Keratinocyte (primary cell): Measurements from ENCODE around the gene RAC2. TPM values are rescaled to one million over a fixed set of nuclear protein-coding genes. Genes with fewer than 3 reads are reported as not detected.

ENCODE experiments used
- DNase-seq: peaks from one replicate; pipeline ENCODE4 v3.0.0-alpha.2; 2011; ENCODE audit warnings: low read depth, missing footprints, low spot score
- FAIRE-seq: peaks from 2 replicates; lab custom pipeline; 2011; peaks lifted over from hg19 to GRCh38; lab: Jason Lieb, UNC
- H2AFZ ChIP-seq: 2 replicates; pipeline ENCODE4 v1.6.0; 2012; ENCODE audit warnings: low read length, control low read depth, inconsistent platforms; ENCODE audit not compliant: control insufficient read depth
- H3K27ac ChIP-seq: 2 replicates; pipeline ENCODE4 v1.5.1; 2011; ENCODE audit warnings: low read length; ENCODE audit not compliant: control insufficient read depth, insufficient read depth
- H3K27me3 ChIP-seq: 3 replicates; pipeline ENCODE4 v1.6.0; 2011; ENCODE audit warnings: low read length; ENCODE audit not compliant: control insufficient read depth, insufficient read depth; ENCODE audit errors: extremely low read depth
- H3K36me3 ChIP-seq, 2 experiments: 2 replicates in 1 of 2; 3 replicates in 1 of 2; pipeline ENCODE4 v1.5.1; 2011; ENCODE audit warnings: low read length in 2 of 2, mild to moderate bottlenecking in 1 of 2; ENCODE audit not compliant: control insufficient read depth in 2 of 2, insufficient read depth in 2 of 2; ENCODE audit errors: extremely low read depth in 1 of 2
- H3K4me1 ChIP-seq: 3 replicates; pipeline ENCODE4 v1.5.1; 2011; ENCODE audit warnings: low read length; ENCODE audit not compliant: control insufficient read depth, insufficient read depth; ENCODE audit errors: extremely low read depth
- H3K4me2 ChIP-seq: 3 replicates; pipeline ENCODE4 v1.6.0; 2011; ENCODE audit warnings: low read depth, low read length; ENCODE audit not compliant: control insufficient read depth, insufficient read depth; ENCODE audit errors: extremely low read depth
- H3K4me3 ChIP-seq, 3 experiments: fragments of 200-600 bp in 1 of 3; sonication (generic) in 1 of 3; 2 replicates in 2 of 3; 3 replicates in 1 of 3; pipeline ENCODE4 v1.5.1; 2011 to 2016; ENCODE audit warnings: low read length in 3 of 3, mild to moderate bottlenecking in 3 of 3, control low read depth in 2 of 3, inconsistent platforms in 1 of 3, low read depth in 1 of 3, mixed read lengths in 1 of 3, mixed run types in 1 of 3, moderate library complexity in 1 of 3; ENCODE audit not compliant: control insufficient read depth in 2 of 3, insufficient read depth in 2 of 3; ENCODE audit errors: extremely low read depth in 1 of 3
- H3K79me2 ChIP-seq: 2 replicates; pipeline ENCODE4 v1.6.0; 2012; ENCODE audit warnings: low read length; ENCODE audit not compliant: control insufficient read depth, insufficient read depth
- H3K9ac ChIP-seq: 3 replicates; pipeline ENCODE4 v1.6.0; 2011; ENCODE audit warnings: low read length; ENCODE audit not compliant: control insufficient read depth, insufficient read depth; ENCODE audit errors: extremely low read depth
- H3K9me1 ChIP-seq: 3 replicates; pipeline ENCODE4 v1.6.0; 2011; ENCODE audit warnings: low read length; ENCODE audit not compliant: control insufficient read depth, insufficient read depth; ENCODE audit errors: extremely low read depth
- H3K9me3 ChIP-seq: 2 replicates; pipeline ENCODE4 v1.5.1; 2012; ENCODE audit warnings: low read depth, low read length; ENCODE audit not compliant: control insufficient read depth
- H4K20me1 ChIP-seq: 3 replicates; pipeline ENCODE4 v1.6.0; 2011; ENCODE audit warnings: low read length; ENCODE audit not compliant: control insufficient read depth, insufficient read depth; ENCODE audit errors: extremely low read depth
- EZH2 ChIP-seq: IDR thresholded peaks from one replicate; pipeline ENCODE4 v1.6.1; 2012; ENCODE audit warnings: inconsistent platforms, mild to moderate bottlenecking, low read length, moderate library complexity
- dilution Hi-C: fragments of 300-500 bp; cut with MboI; formaldehyde crosslinking; loops from one replicate; pipeline ENCODE4 v1.7.0; 2020; ENCODE audit warnings: low sequenced_read_pairs; ENCODE audit not compliant: extremely low pct_ligation_motif_present
- polyA plus RNA-seq, 5 experiments: library from polyadenylated mRNA; depleted of rRNA in 3 of 5; stranded (reverse) in 3 of 5; stranded (forward) in 1 of 5; unstranded in 1 of 5; fragments of >200 nt; gene quantifications; 1 replicate in 1 of 5; 2 replicates in 3 of 5; 3 replicates in 1 of 5; pipeline versions ENCODE4 v1.2.1 to v1.2.3, GENCODE V29; 2011 to 2012; ENCODE audit warnings: missing spikeins in 2 of 5, low read depth in 1 of 5, low replicate concordance in 1 of 5
- TF ChIP-seq, protein P1 (sequence below), 3 experiments: IDR thresholded peaks in 1 of 3; conservative IDR thresholded peaks in 1 of 3; optimal IDR thresholded peaks in 1 of 3; 2 replicates in 2 of 3; 3 replicates in 1 of 3; pipeline versions ENCODE3 to v1.5.1; 2011; ENCODE audit warnings: low read length in 3 of 3, mild to moderate bottlenecking in 3 of 3, moderate library complexity in 2 of 3, control low read depth in 1 of 3, inconsistent platforms in 1 of 3; ENCODE audit not compliant: insufficient read depth in 2 of 3; ENCODE audit errors: extremely low read depth in 1 of 3

The RAC2 gene
- polyA plus RNA-seq, 1 donor (not counting 4 experiments of a cell fraction or from before 2014, with no cell fraction given): 78.6 TPM

DNA sequence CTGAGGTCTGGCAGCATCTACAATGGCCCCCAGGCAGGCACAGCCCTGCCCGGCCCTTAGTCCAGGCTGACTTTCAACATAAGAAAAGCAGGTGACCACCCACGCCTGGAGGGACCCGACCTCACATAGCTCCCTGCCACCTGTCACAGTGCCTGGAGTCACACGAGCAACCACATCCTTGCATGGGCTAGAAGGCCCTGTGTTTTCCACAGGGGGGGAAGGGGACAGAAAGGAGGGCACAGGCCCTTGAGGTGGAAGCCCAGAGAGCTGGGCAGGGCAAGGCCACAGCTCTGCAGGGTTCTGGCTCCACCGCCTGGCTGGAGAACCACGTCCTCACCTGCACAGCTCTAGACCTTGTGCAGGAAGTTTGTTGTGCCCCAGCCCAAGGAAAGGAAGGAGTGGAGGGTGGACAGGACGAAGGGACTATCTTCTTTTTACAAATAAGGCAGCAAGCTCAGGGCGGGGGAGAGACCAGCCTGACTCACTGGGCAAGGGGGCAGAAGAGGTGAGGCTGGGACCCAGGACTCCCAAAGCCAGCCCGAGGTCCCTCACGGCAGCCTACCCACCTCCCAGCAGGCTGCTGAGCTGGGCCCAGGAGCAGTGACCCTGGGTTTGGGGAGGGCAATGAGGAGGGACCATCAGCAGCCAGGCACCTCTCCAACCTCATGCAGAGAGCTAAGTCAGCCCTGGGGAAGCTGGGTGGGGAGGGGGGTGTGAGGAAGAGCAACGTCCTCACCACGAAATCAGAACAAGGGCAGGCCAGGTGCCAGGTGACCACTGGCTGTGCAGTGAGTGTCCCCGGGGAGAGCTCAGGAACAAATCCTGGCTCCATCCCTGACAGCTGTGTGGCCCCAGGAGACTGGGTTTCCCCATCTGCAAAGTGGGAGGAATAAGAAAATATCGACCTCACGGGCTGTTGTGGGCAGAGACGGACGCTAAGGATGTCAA, 60.4 kb downstream of the RAC2 start:
- H3K36me3 ChIP-seq: peaks cover 14 to 21% of the 10 kb centered on the region in 2 experiments
- H2AFZ ChIP-seq: no peak overlapping the region
- DNase-seq (no peak), FAIRE-seq (no peak)
- no peaks in the 10 kb centered on the region for H3K9me3 ChIP-seq
- H3K4me1 ChIP-seq: peaks cover 24% of the 10 kb centered on the region
- H3K9me1 ChIP-seq: no peaks in the 10 kb centered on the region
- H3K4me3 ChIP-seq: no peak overlapping the region
- no peak overlapping the region for H3K9ac ChIP-seq
- no peaks in the 10 kb centered on the region for H3K27me3 ChIP-seq
- no peak overlapping the region for H3K4me2 ChIP-seq
- H4K20me1 ChIP-seq: no peaks in the 10 kb centered on the region
- dilution Hi-C loops: no loop called here
- TF ChIP-seq, protein P1, sequence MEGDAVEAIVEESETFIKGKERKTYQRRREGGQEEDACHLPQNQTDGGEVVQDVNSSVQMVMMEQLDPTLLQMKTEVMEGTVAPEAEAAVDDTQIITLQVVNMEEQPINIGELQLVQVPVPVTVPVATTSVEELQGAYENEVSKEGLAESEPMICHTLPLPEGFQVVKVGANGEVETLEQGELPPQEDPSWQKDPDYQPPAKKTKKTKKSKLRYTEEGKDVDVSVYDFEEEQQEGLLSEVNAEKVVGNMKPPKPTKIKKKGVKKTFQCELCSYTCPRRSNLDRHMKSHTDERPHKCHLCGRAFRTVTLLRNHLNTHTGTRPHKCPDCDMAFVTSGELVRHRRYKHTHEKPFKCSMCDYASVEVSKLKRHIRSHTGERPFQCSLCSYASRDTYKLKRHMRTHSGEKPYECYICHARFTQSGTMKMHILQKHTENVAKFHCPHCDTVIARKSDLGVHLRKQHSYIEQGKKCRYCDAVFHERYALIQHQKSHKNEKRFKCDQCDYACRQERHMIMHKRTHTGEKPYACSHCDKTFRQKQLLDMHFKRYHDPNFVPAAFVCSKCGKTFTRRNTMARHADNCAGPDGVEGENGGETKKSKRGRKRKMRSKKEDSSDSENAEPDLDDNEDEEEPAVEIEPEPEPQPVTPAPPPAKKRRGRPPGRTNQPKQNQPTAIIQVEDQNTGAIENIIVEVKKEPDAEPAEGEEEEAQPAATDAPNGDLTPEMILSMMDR (optimal IDR thresholded peaks at IDR 0.05 in 1 of 3, IDR thresholded peaks at IDR 0.05 in 1 of 3, conservative IDR thresholded peaks at IDR 0.05 in 1 of 3; ENCODE audit: extremely low read depth in 1 of 3, insufficient read depth in 2 of 3, low read length in 3 of 3): peak in 1 of 3 experiments; percentile 13
- no peak for TF ChIP-seq EZH2
- H3K79me2 ChIP-seq: peaks cover 11% of the 10 kb centered on the region
- H3K27ac ChIP-seq: no peak overlapping the region

DNA sequence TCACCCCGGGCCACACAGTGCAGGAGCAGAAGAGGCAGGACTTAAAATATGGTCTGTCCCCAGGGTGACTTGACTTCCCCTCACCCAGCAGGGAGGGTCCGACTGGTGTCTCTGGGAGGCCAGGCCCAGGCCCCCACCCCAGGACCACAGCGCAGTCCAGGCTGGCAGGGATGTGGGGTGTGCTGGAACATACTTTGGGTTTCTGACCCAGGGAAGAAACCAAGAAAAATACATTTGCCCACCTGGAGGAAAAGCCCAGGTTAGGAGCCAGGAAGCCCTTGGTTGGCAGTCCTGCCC, 61.2 kb downstream of the RAC2 start:
- no peaks in the 10 kb centered on the region for H4K20me1 ChIP-seq
- no peak overlapping the region for H3K4me3 ChIP-seq
- no peak overlapping the region for H3K9ac ChIP-seq
- peaks cover 14 to 21% of the 10 kb centered on the region in 2 experiments for H3K36me3 ChIP-seq
- H3K9me1 ChIP-seq: no peaks in the 10 kb centered on the region
- no peak for TF ChIP-seq EZH2
- TF ChIP-seq, protein P1 (optimal IDR thresholded peaks at IDR 0.05 in 1 of 3, IDR thresholded peaks at IDR 0.05 in 1 of 3, conservative IDR thresholded peaks at IDR 0.05 in 1 of 3; ENCODE audit: extremely low read depth in 1 of 3, insufficient read depth in 2 of 3, low read length in 3 of 3): no peak
- no peak overlapping the region for H3K27ac ChIP-seq
- dilution Hi-C loops: no loop called here
- H3K4me1 ChIP-seq: peaks cover 16% of the 10 kb centered on the region
- no peak for DNase-seq
- H3K4me2 ChIP-seq: no peak overlapping the region
- no peak for FAIRE-seq
- H3K27me3 ChIP-seq: no peaks in the 10 kb centered on the region
- H3K9me3 ChIP-seq: no peaks in the 10 kb centered on the region
- peaks cover 11% of the 10 kb centered on the region for H3K79me2 ChIP-seq
- no peak overlapping the region for H2AFZ ChIP-seq
